ENCODE data around the gene NHLRC2.

GRCh38 chr10:113854013-113854760, at the start of gene NHLRC2, which contains the start of gene DCLRE1A:
- no peak for TF ChIP-seq CTCF (IDR thresholded peaks at IDR 0.05 in 2 of 3, conservative IDR thresholded peaks at IDR 0.05 in 1 of 3; ENCODE audit: control insufficient read depth in 2 of 3, extremely low read depth in 1 of 3, insufficient read depth in 1 of 3, low read depth in 3 of 3, low read length in 3 of 3)
- peak; percentile 29 for TF ChIP-seq POLR2AphosphoS5 (IDR thresholded peaks at IDR 0.05; ENCODE audit: low read length)
